ENCODE data around the gene PLEKHM3. TPM values are rescaled to one million over a fixed set of nuclear protein-coding genes. Genes with fewer than 3 reads are reported as not detected.

The PLEKHM3 gene
- total and polyA plus RNA-seq, 2 experiments from 2014 or later, result 6.7 to 8.0 TPM

DNA sequence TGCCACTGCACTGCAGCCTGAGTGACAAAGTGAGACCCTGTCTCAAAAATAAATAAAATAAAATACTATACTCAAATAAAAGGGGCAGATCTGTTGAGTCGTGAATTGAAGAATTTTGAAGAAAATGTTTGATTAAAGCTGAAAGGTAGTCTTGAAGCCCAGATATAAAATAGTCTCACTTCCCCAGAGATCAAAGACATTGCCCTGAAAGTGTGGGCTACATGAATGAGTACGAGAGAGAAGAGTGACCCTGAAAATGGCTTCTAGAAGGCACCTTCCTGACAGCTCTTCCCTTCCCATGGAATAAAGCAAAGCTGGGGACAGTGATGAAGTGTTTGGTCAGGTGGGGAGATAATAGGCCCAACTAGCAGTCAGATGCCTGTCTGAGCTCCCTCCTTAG is 241.8 kb downstream of the PLEKHM3 start:
- TF ChIP-seq, protein P1, sequence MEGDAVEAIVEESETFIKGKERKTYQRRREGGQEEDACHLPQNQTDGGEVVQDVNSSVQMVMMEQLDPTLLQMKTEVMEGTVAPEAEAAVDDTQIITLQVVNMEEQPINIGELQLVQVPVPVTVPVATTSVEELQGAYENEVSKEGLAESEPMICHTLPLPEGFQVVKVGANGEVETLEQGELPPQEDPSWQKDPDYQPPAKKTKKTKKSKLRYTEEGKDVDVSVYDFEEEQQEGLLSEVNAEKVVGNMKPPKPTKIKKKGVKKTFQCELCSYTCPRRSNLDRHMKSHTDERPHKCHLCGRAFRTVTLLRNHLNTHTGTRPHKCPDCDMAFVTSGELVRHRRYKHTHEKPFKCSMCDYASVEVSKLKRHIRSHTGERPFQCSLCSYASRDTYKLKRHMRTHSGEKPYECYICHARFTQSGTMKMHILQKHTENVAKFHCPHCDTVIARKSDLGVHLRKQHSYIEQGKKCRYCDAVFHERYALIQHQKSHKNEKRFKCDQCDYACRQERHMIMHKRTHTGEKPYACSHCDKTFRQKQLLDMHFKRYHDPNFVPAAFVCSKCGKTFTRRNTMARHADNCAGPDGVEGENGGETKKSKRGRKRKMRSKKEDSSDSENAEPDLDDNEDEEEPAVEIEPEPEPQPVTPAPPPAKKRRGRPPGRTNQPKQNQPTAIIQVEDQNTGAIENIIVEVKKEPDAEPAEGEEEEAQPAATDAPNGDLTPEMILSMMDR (IDR thresholded peaks at IDR 0.05; ENCODE audit: low read depth, low read length), result no peak
- Histone ChIP-seq H3K27me3 (no peaks in the 10 kb centered on the region), H3K36me3 (no peaks in the 10 kb centered on the region), H3K4me3 (no peak overlapping the region), H3K4me1 (ENCODE audit: low read depth) (no peaks in the 10 kb centered on the region), H3K9me3 (ENCODE audit: low read depth) (no peaks in the 10 kb centered on the region), H3K27ac (no peak overlapping the region)
- no peak for DNase-seq (ENCODE audit: low read depth in 1 of 2, low spot score in 1 of 2)

DNA sequence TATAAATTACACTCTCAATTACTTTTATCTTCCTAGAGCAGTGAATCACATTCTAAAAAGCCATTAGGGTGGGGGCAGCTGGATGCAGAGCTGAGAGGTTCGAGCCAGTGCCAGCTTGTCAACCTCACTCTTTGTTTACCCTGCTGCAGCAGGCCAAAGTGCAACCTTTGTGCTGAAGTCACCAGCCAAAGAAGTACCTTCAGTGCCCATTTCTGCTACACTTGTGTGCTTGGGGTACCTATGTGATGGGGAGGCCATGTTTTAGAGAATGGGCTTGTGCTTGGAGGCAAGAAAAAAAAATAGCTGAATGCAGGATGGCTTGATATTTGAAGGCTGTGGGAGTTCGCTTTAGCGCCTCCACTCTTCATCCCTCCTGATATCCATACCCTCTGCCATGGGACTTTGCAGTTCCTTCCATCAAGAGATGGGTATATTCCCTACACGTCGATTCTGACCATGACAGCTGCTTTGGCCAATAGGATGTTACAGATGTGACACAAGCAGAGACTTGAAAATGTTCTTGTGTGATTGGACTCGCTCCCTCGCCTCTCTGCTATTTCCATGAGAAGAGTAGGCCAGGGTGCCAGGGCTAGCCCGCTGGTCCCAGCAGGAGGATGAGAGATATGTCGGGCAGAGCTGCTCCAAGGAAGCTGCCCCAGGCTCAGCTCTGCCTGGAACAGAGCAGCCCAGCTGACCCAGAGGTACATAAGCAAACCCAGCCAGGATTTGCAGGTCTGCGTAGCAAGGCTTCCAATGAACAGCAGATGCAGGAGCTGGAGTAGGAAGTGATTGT is 242.9 kb downstream of the PLEKHM3 start:
- Histone ChIP-seq H3K27me3 (no peaks in the 10 kb centered on the region), H3K36me3 (no peaks in the 10 kb centered on the region), H3K4me3 (no peak overlapping the region), H3K27ac (no peak overlapping the region), H3K9me3 (ENCODE audit: low read depth) (no peaks in the 10 kb centered on the region), H3K4me1 (ENCODE audit: low read depth) (no peaks in the 10 kb centered on the region)
- no peak for DNase-seq (ENCODE audit: low read depth in 1 of 2, low spot score in 1 of 2)
- TF ChIP-seq, protein P1 (IDR thresholded peaks at IDR 0.05; ENCODE audit: low read depth, low read length), result no peak

DNA sequence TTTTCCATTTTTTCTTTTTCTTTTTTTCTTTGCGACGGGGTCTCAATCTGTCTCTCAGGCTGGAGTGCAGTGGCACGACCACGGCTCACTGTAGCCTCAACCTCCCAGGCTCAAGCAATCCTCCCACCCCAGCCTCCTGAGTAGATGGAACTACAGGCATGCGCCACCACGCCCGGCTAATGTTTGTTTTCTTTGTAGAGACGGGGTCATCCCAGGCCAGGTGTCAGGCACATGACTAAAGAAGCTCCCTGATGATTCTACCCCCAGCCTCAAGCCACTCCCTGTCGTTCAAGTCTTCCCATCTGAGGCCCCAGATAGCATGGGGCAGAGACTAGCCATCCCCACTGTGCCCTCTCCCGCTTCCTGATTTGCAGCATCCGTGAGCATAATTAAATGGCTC is 245.8 kb downstream of the PLEKHM3 start:
- no peaks in the 10 kb centered on the region for H3K4me1 ChIP-seq (ENCODE audit: low read depth)
- DNase-seq (ENCODE audit: low read depth in 1 of 2, low spot score in 1 of 2), result no peak
- TF ChIP-seq, protein P1 (IDR thresholded peaks at IDR 0.05; ENCODE audit: low read depth, low read length), result no peak
- H3K36me3 ChIP-seq, result no peaks in the 10 kb centered on the region
- H3K27ac ChIP-seq, result no peak overlapping the region
- no peaks in the 10 kb centered on the region for H3K9me3 ChIP-seq (ENCODE audit: low read depth)
- H3K27me3 ChIP-seq, result no peaks in the 10 kb centered on the region
- H3K4me3 ChIP-seq, result no peak overlapping the region

DNA sequence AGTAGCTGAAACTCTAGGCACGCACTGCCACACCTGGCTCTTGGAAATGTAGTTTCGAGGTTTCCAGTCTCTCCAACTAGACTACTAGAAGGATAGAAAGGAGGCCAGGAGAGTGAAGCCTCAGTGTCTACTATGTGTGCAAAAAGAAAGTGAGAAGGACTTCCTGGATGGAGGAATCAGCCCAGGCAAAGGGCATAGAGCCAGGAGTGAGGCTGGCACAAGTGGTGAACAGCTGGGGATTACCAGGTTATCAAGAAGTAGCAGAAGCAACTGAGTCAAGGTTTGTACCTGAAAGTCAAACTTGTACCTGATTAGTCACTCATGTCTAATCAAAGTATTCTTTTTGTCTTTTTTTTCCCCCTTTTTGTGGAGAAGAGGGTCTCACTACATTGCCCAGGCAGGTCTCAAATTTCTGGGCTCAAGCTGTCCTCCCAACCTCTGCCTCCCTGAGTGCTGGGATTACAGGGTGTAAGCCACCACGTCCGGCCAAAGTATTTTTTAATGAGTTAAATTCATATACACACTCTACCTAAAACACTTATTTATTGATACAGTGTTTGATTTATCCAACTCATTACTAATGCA is 246.9 kb downstream of the PLEKHM3 start:
- TF ChIP-seq, protein P1 (IDR thresholded peaks at IDR 0.05; ENCODE audit: low read depth, low read length), result no peak
- DNase-seq (ENCODE audit: low read depth in 1 of 2, low spot score in 1 of 2), result no peak

DNA sequence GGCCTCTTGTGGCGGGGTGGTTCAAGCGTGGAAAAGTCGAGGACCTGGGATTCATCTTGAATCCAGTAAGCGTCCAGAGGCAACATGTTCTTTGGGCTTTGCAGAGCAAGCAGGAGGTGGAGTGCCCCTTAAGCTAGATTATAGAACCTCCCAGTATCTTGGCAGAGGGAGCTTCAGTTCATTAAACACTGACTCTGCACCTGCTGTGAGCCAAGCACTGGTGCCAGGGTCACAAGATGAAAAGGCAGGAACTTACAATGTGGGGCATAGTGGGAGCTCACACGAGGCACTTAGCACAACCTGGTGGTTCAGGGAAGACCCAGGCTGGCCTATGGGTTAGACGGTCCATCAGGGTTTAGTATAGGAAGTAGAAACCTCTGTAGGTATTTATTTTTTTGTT is 248.2 kb downstream of the PLEKHM3 start:
- DNase-seq (ENCODE audit: low read depth in 1 of 2, low spot score in 1 of 2), result no peak
- H3K9me3 ChIP-seq (ENCODE audit: low read depth), result no peaks in the 10 kb centered on the region
- no peaks in the 10 kb centered on the region for H3K4me1 ChIP-seq (ENCODE audit: low read depth)
- TF ChIP-seq, protein P1 (IDR thresholded peaks at IDR 0.05; ENCODE audit: low read depth, low read length), result no peak
- no peak overlapping the region for H3K27ac ChIP-seq
- H3K36me3 ChIP-seq, result no peaks in the 10 kb centered on the region
- H3K4me3 ChIP-seq, result no peak overlapping the region
- no peaks in the 10 kb centered on the region for H3K27me3 ChIP-seq

More for the DNA sequence above, 246.9 kb downstream of the PLEKHM3 start:
- no peak overlapping the region for H3K27ac ChIP-seq
- H3K4me1 ChIP-seq (ENCODE audit: low read depth), result no peaks in the 10 kb centered on the region
- H3K36me3 ChIP-seq, result no peaks in the 10 kb centered on the region
- no peaks in the 10 kb centered on the region for H3K9me3 ChIP-seq (ENCODE audit: low read depth)
- no peak overlapping the region for H3K4me3 ChIP-seq
- H3K27me3 ChIP-seq, result no peaks in the 10 kb centered on the region
